Cardiac atrium fibroblast (primary cell): ENCODE measurements around the gene LRRC3C. TPM values are rescaled to one million over a fixed set of nuclear protein-coding genes. Genes with fewer than 3 reads are reported as not detected.

Source experiments
- total RNA-seq: library from RNA; depleted of rRNA; stranded (reverse); fragments of >200 nt; gene quantifications from 2 replicates; pipeline ENCODE4 v1.2.3, GENCODE V29; 2015

Gene LRRC3C, protein sequence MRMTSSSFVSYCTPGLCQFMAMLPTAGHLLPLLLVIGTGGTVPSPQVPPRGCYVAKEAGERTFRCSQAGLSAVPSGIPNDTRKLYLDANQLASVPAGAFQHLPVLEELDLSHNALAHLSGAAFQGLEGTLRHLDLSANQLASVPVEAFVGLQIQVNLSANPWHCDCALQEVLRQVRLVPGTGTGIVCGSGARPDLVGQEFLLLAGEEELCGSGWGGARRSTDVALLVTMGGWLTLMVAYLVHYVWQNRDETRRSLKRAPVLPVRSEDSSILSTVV
- not detected in 2 replicates for total RNA-seq

GRCh38 chr17:39927101-39927928 lies at the start of gene LRRC3C, which contains the start of gene ORMDL3:
Gene LRRC3C (plus strand): TSS chr17:39927732. CDS start chr17:39941524, 13,792 bp downstream.
Gene ORMDL3 (minus strand): TSS chr17:39927601. CDS start chr17:39924203, 3,398 bp downstream.

DNA sequence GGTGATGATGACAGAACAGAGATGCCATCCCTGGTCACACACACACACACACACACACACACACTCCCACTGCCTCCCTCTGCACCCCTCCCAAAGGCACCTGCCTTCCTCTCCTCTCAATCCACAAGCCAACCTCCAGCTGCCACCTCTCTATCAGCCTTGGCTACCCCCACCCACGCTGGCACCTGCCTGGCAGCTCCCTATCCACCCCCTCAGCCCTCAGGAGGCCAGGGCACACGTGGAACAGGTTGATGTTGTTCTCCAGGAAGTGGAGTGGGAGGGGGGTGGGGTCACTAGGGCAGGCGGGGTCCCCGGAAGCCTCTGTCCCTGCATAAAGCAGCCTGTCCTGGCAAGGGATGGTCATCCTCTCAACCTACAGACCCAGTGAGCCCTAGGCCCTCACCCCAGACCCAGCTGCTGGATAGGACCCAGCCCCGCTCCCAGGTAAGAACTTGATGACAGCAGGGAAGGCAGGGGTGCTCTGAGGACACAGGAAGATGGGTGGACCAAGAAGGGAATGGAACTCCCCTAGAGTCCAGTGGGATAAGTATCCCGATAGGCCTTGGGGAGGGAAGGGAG lies 35.2 kb downstream of the LRRC3C start, which contains the start of gene GSDMA:
Gene GSDMA, plus strand, starts transcription at position 363 of the 579 bp plus-strand sequence. CDS start 2,684 bp downstream, outside the sequence.

DNA sequence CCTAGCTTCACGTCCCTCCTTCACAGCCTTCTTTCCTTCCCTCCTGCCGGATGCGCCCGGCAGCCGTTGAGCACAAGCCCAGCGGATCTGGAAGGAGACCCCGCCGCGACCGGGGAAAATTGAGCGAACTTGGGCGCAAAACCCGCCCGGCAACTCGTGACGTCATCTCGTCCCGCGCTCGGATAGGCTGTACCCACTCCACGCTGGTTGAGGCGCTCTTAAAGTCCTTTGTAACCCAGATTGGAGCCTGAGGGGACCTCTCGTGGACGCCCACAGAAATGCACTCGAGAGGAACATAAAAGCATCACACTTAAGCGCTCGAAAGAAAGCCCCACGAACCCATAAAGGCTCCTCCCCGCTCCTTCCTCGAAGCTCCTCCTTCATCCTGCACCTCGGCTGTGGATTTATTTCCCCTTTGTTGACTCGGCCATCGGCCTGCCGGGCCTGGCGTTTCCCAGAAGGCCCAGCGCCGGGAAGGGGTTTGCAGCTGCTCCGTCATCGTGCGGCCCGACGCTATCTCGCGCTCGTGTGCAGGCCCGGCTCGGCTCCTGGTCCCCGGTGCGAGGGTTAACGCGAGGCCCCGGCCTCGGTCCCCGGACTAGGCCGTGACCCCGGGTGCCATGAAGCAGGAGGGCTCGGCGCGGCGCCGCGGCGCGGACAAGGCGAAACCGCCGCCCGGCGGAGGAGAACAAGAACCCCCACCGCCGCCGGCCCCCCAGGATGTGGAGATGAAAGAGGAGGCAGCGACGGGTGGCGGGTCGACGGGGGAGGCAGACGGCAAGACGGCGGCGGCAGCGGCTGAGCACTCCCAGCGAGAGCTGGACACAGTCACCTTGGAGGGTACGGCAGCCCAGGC lies 53.0 kb downstream of the LRRC3C start, which contains the start of gene PSMD3:
Gene PSMD3, plus strand, starts transcription at position 457 of the 856 bp plus-strand sequence. Its CDS starts 164 bp downstream, at position 621.

Other genes with a start within 250 kb of the LRRC3C start
- 7.0 and 14.1 TPM in 2 replicates for gene PGAP3, start 239.7 kb upstream of the LRRC3C start, total RNA-seq
- 38.3 and 48.1 TPM in 2 replicates for gene ERBB2, start 227.7 kb upstream of the LRRC3C start, total RNA-seq
- 42.8 and 51.5 TPM in 2 replicates for gene MIEN1, start 197.2 kb upstream of the LRRC3C start, total RNA-seq
- 0.54 and 0.81 TPM in 2 replicates for gene GRB7, start 189.8 kb upstream of the LRRC3C start, total RNA-seq
- not detected in 2 replicates for gene IKZF3, start 63.4 kb upstream of the LRRC3C start, total RNA-seq
- gene ZPBP2, start 59.5 kb upstream of the LRRC3C start, total RNA-seq: not detected in 2 replicates
- 0.81 and 1.6 TPM in 2 replicates for gene GSDMB, start 9.1 kb upstream of the LRRC3C start, total RNA-seq
- 35.7 and 42.6 TPM in 2 replicates for gene ORMDL3, start 131 bp upstream of the LRRC3C start, total RNA-seq
- not detected in 2 replicates for gene GSDMA, start 35.3 kb downstream of the LRRC3C start, total RNA-seq
- 93.3 and 116 TPM in 2 replicates for gene PSMD3, start 53.1 kb downstream of the LRRC3C start, total RNA-seq
- 12.2 TPM in 1 of 2 replicates, not detected in the other for gene CSF3, start 87.7 kb downstream of the LRRC3C start, total RNA-seq
- 41.6 and 63.9 TPM in 2 replicates for gene MED24, start 126.7 kb downstream of the LRRC3C start, total RNA-seq
- gene THRA, start 135.2 kb downstream of the LRRC3C start, total RNA-seq: 20.7 and 21.1 TPM in 2 replicates
- gene NR1D1, start 172.9 kb downstream of the LRRC3C start, total RNA-seq: 0.81 and 3.4 TPM in 2 replicates
- 49.5 and 68.7 TPM in 2 replicates for gene MSL1, start 194.2 kb downstream of the LRRC3C start, total RNA-seq
- gene CASC3, start 212.8 kb downstream of the LRRC3C start, total RNA-seq: 26.2 and 28.7 TPM in 2 replicates
- gene RAPGEFL1, start 249.7 kb downstream of the LRRC3C start, total RNA-seq: 2.3 and 3.2 TPM in 2 replicates